TTC549 (cell line): ENCODE results near the gene AFDN.

ENCODE experiments used
- FAIRE-seq: peaks from 2 replicates; lab custom pipeline; 2012; peaks lifted over from hg19 to GRCh38; lab: Jason Lieb, UNC

Gene AFDN

DNA sequence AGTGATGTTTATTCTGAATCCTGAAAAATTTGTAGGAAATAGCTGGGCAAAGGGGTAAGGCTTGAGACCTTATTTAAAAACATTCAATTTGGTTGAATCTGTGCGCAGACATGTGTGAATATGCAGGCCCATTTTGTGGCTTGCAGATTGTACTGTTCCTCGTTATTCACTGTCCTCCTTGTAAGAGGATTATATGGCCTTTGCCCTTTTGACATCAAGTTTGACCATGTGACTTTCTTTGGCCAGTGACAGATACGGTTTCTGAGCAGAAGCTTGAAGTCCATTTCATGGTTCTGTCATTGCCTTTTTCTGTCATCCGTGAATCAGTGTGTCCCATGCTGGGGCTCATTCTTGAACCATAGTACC is 13.4 kb downstream of the AFDN start:
- FAIRE-seq: no peak

GRCh38 chr6:167840526-167841179 is 13.9 kb downstream of the AFDN start:
- no peak for FAIRE-seq

DNA sequence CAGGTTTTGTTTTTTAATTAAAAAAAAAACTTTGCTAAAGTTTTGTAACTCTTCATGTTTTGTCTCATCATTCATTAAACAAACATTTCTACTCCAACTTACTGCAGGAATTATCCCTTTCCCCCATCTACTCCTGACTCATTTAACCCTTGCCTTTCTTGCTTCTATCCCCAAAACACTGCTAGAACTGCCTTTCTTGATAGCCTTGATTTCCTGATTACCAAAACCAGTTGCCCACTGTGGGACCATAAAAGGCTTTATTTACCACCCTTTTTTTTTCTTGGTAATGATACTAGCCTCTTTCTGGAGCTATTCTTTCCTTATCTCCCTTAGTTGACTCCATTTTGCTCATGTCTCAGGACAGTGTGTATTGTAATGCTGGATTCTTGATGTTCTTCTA is 15.3 kb downstream of the AFDN start:
- FAIRE-seq: no peak

DNA sequence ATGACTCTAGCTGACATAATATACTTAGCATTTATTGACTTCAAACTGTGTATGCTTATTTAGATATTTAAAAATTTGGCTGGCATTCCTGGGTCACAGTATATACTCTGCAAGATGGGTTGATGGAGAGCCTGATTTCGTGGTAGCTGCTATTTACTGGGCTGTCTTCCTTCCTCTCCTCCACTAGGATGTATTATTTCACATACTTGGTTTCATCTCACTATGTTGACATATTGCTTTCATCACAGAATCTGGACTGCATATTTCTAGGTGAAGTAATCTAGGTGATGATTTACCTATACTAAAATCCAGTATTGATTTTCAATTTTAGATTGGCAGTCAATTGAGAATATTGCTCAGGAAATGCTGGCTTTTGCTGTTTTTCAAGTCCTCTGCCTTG is 15.7 kb downstream of the AFDN start:
- FAIRE-seq: no peak

- FAIRE-seq: no peak
These were observed 16.3 kb downstream of the AFDN start for GRCh38 chr6:167843023-167843422.

- no peak for FAIRE-seq
These were observed 19.1 kb downstream of the AFDN start for GRCh38 chr6:167845856-167846255.

DNA sequence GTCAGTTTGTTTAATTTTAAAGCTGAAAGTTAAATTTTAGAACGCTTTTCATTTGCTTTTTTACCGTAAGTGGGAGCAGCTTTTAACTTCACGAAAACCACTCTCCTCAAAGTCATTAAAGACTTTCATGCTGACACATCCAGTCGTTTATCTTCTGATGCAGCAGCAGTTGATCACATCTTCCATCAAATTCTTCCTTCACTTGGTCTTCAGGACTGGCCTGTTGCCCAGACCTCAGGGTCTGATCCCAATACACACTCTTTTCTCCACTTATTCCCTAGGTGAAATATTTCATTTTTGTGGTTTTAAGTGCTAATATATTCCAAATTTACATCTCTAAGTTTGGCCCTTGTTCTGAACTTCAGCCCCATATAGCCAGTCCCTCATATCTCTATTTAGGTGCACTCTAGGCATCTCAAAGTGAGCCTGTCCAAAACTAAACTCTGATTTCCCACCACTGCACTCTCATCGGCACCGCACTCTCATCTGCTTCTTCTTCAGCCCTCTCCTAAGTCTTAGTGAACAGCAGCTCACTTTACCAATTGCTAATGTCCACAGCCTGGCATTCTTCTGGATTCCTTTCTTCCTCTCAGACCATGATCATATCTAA is 20.4 kb downstream of the AFDN start:
- FAIRE-seq: no peak

- FAIRE-seq: no peak
These were observed 21.2 kb downstream of the AFDN start for GRCh38 chr6:167847936-167848335.

GRCh38 chr6:167848783-167849182 is 22.1 kb downstream of the AFDN start:
- no peak for FAIRE-seq

- FAIRE-seq: no peak
These were observed 23.2 kb downstream of the AFDN start for GRCh38 chr6:167849846-167850459.

DNA sequence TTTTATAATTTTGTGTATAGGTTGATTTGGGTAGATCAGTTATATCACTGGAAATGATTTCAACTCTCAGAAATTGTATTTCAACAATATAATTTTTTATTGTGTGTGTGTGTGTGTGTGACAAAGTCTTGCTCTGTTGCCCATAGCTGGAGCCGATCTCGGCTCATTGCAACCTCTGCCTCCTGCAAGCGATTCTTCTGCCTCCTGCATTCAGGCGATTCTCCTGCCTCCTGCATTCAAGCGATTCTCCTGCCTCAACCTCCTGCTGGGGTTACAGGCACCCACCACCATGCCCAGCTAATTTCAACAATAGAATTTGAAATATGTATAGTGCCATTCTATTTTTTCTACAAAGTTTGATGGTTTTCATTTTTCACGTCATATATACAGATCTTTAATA is 24.1 kb downstream of the AFDN start:
- FAIRE-seq: no peak

DNA sequence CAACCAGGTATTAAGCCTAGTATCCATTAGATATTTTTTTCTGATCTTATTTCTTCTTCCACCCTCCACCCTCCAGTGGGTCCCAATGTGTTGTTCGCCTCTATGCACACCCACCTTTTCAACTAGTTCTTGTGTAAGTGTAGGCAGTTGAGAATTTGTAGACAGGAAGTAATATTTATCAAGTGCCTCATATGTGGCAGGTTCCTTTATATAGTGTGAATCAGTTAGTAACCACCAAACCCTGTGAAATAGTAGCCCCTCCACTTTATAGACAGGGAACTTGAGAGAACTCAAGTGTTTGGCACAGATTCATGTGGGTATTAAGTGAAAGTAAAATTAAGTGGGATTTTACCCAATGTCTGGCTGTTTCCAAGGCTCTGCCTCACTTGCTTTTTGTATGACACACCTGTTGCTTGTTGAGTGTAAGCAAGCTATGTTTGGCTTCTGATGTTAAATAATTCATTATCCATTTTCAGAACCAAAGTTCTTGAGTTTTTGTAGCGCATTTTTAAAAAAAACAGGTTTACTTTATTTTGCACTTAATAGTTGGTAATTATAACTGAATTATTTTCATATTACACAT is 24.8 kb downstream of the AFDN start:
- no peak for FAIRE-seq

DNA sequence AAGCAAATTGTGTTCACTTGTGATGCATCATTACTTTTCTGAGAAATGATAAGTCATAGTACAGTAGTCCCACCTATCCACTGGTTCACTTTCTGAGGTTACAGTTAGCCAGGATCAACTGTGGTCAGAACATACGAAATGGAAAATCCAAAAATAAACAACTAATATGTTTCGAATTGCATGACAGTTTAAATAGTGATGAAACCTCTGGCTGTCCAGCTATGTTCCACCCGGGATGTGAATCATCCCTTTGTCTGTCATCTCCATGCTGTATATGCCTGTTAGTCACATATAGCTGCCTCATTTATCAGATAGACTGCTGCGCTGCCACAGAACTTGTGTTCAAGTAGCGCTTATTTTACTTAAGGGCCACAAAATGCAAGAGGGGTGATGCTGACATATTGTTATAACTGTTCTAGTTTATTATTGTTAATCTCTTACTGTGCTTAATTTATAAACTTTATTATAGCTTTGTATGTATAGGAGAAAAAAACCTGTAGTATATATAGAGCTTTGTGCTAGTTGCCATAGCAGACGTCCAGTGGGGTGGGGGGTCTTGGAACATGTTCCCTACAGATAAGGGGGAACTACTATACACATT is 29.2 kb downstream of the AFDN start:
- FAIRE-seq: no peak

GRCh38 chr6:167856474-167856873 is 29.8 kb downstream of the AFDN start:
- no peak for FAIRE-seq

GRCh38 chr6:167856999-167857660 is 30.4 kb downstream of the AFDN start:
- no peak for FAIRE-seq

- no peak for FAIRE-seq
These were observed 31.4 kb downstream of the AFDN start for GRCh38 chr6:167858086-167858591.

DNA sequence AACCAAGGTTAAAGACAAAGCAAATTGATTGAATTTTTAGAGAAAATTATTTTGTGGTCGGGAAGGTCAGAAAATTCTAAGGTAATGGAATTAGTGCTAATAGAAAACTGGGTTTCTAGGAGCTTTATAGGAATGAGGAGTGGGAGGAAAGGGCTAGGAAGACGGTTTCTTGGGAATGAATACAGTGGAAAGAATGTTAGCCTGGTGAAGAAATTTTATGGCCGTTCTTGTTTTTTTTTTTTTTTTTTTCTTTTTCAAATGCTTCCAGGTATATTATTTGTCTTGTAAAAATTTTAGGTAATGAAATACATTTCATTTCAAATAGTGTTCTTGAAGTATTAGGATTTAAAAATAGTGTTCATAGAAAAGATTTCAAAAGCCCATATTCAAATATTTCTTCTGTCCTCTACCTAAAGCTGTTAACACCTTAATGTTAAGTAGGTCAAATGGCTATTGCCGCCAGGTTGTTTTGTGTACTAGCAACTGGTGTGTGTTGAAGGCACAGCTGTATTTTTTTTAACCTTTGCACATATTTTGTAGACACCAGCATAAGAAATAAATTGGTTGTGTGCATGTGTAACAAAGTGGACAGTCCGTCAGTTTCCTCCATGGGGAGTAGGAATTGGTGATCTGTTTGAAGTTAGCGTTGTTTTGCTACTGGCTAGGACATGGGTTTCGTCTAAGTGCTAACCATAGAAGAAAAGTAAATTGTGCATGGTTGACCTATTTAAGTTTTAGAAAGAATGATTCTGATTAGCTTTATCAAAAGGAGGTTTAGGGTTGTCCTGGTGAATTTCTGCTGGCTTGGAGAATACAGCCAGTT is 32.3 kb downstream of the AFDN start:
- no peak for FAIRE-seq

DNA sequence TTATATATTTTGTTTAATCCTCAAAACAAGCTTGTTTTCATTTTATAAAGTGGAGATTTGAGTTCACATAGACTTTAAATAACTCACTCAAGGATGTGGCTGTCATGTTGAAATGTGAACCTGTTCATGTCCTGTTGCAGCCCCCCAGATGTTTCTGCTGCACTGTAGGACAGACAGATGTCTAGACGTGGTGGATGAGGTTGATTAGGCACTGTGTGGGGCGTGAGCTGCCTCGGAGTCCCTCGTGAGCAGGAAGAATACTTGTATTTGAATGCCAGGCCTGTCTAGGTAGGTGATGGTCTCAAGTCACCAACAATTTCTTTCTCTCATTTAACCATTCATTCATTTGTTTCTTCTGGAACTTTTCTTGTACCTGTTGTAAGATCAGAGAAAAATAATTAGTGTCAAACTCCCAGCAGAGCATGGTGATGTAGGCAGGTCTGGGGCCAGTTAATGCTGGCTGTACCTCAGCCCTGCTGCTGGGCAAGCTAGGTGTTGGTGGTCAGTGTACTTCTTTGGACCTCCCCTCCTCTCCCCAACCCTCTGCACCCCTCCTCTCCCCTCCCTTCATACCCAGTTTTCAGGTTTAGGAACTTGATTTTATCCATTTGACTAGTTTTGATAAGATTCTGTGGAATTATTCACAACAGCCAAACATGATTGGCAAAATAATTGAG is 34.0 kb downstream of the AFDN start:
- FAIRE-seq: no peak

GRCh38 chr6:167861424-167861823 is 34.7 kb downstream of the AFDN start:
- FAIRE-seq: no peak

DNA sequence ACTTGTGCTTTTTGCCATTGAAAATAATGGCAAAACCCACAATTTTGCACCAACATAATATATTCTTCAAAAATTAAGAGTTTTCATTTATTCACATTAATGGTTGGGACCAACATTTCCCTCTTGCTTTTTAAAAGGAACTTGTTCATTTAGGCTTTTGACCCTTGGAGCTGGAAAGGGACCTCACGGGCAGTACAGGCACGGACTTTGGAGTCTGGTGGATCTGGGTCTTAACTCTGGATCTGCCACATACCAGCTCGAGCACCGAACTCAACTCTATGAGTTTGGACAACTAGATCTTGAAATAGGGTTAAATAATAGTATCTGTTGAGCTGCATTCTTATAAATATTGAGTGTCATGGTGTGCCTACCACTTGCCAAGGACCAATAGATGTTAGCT is 37.2 kb downstream of the AFDN start:
- no peak for FAIRE-seq

DNA sequence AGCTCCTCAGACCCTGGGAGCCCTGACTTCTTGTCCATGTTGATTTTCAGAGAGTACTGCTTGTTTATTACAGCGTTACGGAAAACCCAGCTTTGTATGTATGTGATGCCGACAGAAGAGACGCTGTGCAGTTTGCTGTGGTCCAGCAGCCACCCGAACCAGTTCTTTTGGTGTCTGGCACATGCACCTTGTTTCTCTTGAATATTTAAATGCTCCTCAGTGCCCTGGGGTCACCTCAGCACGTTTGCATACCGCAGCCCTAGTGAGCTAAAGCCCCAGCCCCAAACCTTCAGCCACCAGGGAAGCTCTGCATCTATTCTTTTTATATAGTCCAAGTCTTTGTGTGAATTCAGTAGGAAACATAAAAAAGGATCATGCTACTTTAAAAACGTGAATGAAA is 39.9 kb downstream of the AFDN start:
- no peak for FAIRE-seq
